Measurements from ENCODE around the gene LCT.
"Not testable (repeated sequence)": the region's sequence is repeated elsewhere in the genome, so short reads cannot be mapped to it uniquely, and the experiment has no call there.

Gene LCT

DNA sequence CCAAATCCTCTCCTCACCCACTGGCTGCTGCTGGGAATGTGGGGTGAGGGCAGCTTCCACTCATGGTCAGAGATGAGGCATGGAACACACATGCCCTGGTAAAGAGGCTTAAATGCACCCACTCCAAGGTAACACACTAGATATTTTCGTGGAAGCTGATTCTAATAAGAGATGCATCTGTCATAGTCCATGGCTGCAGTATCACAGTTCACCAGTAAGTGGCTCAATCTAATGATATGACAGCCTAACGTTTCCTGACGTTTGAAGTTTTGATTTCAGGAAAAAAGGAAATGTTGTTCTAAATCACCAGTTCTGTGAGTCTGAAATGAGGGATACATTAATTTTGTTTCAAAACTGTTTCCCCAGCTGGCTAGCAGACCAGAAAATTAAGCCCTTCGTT is 38.2 kb downstream of the LCT start:
- in situ Hi-C loops (cut with MboI; ENCODE audit: low sequenced_read_pairs), result no loop called here

GRCh38 chr2:135798275-135798705 is 38.7 kb downstream of the LCT start:
- in situ Hi-C loops (cut with MboI; ENCODE audit: low sequenced_read_pairs), result no loop called here

DNA sequence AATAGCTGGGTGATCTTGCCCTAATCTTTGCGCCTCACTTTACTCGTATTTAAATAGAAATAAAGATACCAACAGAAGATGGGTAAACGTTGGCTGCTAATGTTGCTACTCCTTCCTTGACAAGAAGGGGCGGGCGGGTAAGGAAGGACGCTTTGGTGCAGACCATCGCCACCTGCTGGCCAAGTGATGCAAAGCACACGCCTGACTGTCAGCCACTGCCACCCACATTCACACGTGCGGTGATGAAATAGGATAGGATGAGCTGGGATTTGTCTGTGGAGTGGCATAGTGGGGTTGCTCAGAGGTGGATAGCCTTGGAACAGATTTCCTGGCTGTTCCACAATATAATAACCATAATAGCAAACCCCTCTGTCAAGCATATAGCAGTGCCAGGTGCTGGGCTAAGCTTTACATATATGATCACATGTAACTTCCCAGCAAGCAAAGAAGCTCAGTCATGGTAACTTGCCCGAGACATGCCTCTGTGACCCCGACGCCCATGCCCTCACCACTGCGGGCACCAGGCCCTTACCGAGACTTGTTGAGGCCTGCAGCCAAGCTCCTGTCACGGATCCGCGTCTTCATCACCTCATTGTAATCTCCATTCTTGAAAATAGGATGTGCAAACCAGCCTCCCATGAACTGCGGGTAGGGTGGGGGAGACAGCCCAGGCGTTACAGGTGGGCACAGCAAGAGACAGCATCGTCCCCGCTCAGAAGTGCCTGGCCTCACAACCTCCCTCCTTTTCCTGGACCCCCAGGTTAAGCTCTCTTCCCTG is 39.3 kb downstream of the LCT start:
- in situ Hi-C loops (cut with MboI; ENCODE audit: low sequenced_read_pairs), result no loop called here

GRCh38 chr2:135796606-135797005 is 40.4 kb downstream of the LCT start:
- in situ Hi-C loops (cut with MboI; ENCODE audit: low sequenced_read_pairs), result no loop called here

- in situ Hi-C loops (cut with MboI; ENCODE audit: low sequenced_read_pairs), result not testable (repeated sequence)
Measured at GRCh38 chr2:135795641-135796040, 41.3 kb downstream of the LCT start.

DNA sequence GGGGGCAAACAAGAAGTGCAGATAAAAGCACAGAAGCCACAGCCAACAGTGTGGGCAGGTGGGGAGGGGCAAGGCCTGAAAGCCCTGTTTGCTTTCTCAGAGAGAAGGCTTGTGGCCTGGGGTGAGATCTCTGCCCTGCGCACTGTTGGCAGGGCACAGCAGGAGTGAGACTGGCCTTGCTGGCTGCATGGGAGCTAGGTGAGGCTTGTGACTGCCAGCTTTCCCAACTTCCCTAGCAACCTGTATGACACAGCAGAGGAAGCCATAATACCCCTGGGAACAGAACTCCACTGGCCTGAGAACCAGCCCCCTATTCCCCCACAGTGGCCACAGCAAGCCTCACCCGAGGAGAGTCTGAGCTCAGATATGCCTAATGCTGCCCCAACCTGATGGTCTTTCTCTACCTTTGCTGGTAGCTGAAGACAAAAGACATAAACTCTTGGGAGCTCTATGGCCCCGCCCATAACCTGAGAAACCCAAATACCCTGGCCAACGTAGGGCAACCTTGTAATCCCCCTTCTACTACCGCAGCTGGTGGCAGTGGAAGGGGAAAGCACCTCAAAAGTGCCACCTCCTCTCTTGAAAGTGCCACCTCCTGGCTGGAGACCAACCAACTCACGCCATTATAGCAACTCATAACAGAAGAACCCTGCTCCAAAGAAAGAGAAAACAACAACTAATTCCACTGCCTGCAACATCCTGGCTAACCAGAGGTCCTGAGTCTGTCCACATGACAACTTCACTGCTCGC is 44.4 kb downstream of the LCT start:
- in situ Hi-C loops (cut with MboI; ENCODE audit: low sequenced_read_pairs), result no loop called here

GRCh38 chr2:135791418-135792190 is 45.4 kb downstream of the LCT start:
- in situ Hi-C loops (cut with MboI; ENCODE audit: low sequenced_read_pairs), result no loop called here

GRCh38 chr2:135790423-135790822 is 46.6 kb downstream of the LCT start:
- in situ Hi-C loops (cut with MboI; ENCODE audit: low sequenced_read_pairs), result no loop called here

- in situ Hi-C loops (cut with MboI; ENCODE audit: low sequenced_read_pairs), result no loop called here
Measured at GRCh38 chr2:135786823-135787222, 50.2 kb downstream of the LCT start.

GRCh38 chr2:135785032-135785431 is 52.0 kb downstream of the LCT start:
- in situ Hi-C loops (cut with MboI; ENCODE audit: low sequenced_read_pairs), result no loop called here

DNA sequence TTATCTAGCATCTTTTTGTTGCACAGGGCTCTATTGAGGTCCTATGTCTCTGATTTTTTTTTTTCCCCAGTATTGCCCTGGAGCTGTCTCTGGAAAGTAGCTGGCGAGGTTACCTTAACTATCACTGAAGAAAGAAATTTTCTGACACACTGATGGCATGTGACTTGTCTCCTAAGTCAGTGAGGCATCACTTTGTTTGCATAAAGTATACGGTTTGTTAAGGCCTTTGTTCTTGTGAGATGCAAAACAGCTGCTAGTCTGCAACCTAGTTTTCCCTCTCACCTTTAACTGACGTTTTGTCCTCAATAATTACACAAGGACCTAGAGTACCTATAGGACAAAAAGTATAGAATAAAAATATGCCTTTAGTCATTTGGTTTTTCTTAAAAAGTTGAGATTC is 53.5 kb downstream of the LCT start:
- in situ Hi-C loops (cut with MboI; ENCODE audit: low sequenced_read_pairs), result no loop called here

- in situ Hi-C loops (cut with MboI; ENCODE audit: low sequenced_read_pairs), result no loop called here
Measured at GRCh38 chr2:135782231-135782630, 54.8 kb downstream of the LCT start.

DNA sequence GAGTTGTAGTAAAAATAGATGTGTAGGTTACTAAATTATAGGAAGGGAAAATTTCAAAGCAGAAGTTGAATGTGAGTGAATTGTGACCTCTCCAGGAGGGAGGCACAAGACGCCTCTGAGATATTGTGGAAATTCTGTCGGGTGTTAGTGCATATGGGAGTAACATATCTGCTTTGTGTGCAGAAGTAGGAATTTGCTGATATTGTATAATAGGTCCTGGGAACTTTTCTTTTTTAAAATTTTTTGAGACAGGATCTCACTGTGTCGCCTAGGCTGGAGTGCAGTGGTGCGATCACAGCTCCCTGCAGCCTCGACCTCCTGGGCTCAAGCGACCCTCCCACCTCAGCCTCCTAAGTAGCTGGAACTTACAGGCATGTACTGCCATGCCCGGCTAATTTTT is 60.6 kb downstream of the LCT start:
- in situ Hi-C loops (cut with MboI; ENCODE audit: low sequenced_read_pairs), result no loop called here

DNA sequence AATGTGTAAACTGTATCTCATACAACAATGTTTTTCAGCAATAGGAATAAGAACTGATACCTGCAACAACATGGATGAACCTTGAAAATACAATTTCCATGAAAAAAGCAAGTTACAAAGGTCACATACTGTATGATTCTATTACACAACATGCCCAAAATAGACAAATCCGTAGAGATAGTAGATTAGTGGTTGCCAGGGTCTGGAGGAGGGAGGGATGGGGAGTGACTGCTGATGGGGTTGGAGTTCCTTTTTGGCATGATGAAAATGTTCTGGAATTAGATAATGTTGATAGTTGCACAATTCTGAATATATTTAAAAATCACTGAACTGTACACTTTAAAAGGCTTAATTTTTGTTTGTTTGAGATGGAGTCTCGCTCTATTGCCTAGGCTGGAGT is 61.6 kb downstream of the LCT start:
- in situ Hi-C loops (cut with MboI; ENCODE audit: low sequenced_read_pairs), result no loop called here

- in situ Hi-C loops (cut with MboI; ENCODE audit: low sequenced_read_pairs), result no loop called here
Measured at GRCh38 chr2:135773917-135774316, 63.1 kb downstream of the LCT start.

GRCh38 chr2:135773319-135773718 is 63.7 kb downstream of the LCT start:
- in situ Hi-C loops (cut with MboI; ENCODE audit: low sequenced_read_pairs), result no loop called here

DNA sequence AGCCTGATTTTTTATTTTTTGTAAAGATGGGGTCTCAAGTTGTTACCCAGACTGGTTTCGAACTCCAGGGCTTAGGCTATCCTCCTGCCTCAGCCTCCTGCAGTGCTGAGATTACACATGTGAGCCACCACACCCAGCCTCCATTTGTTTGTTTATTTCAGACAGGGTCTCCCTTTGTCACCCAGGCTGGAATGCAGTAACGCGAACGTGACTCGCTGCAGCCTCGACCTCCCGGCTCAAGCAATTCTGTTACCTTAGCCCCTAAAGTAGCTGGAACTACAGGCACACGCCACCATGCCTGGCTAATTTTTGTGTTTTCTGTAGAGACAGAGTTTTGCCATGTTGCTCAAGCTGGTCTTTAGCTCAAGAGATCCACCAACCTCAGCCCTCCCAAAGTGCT is 68.1 kb downstream of the LCT start:
- in situ Hi-C loops (cut with MboI; ENCODE audit: low sequenced_read_pairs), result no loop called here

DNA sequence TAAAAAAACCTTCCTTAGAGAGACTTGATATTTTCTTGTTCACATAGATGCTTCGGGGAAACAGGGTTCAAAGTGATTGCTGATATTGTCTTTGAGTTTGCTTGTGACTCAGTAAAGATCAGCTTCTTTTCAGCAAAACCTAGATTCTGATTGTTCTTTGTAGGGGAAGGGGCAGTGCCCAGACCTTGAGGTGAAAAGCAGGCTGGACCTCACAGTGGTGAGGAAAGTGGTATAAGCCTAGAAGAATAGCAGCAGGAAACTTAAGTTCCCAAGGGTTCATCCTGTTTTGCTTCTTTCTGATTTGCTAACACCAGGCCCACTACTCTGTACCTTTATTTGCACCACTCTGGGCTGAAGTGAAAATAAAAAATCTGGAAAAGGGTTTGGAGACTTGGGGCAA is 74.5 kb downstream of the LCT start:
- in situ Hi-C loops (cut with MboI; ENCODE audit: low sequenced_read_pairs), result no loop called here

DNA sequence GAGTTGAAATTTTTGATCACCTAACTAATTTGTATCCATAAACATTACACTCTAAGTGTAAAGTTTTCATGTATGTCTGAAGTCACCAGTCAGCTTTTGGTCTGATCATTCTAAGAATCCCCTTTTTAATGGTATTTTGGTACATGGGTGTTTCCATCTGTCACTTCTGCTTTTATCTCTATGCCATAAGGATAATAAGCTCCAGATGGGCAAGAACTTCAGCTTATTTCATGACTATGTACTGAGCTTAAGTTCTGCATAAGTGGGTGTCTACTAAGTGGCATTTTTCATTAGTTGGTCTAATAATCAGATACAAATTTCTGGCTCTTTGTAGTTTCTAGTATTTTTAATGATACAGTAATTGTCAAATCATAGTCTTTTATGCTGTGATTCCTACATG is 75.0 kb downstream of the LCT start:
- in situ Hi-C loops (cut with MboI; ENCODE audit: low sequenced_read_pairs), result no loop called here

DNA sequence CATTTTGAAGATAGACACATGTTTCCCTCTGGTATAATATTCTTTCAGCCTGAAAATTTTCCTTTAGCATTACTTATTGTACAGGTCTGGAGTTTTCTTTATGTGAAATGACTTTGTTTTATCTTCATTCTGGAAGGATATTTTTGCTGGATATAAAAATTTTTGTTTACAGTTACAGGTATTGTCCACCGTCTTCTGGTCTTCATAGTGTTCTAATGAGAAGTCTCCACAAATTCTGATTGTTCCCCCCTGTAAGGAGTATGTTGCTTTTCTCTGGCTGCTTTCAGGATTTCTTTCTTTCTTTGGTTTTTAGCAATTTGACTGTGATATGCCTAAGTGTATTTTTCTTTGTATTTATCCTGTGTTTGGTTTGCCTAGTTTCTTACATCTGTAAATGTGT is 80.3 kb downstream of the LCT start:
- in situ Hi-C loops (cut with MboI; ENCODE audit: low sequenced_read_pairs), result no loop called here

GRCh38 chr2:135755573-135755972 is 81.4 kb downstream of the LCT start:
- in situ Hi-C loops (cut with MboI; ENCODE audit: low sequenced_read_pairs), result no loop called here

GRCh38 chr2:135745545-135745944 is 91.4 kb downstream of the LCT start:
- in situ Hi-C loops (cut with MboI; ENCODE audit: low sequenced_read_pairs), result no loop called here
